ENCODE measurements around the gene TRPV4. TPM values are rescaled to one million over a fixed set of nuclear protein-coding genes. Genes with fewer than 3 reads are reported as not detected.

The TRPV4 gene
- polyA plus RNA-seq, 1 of the 3 experiments (the other 2 are of a cell fraction): 5.2 TPM

DNA sequence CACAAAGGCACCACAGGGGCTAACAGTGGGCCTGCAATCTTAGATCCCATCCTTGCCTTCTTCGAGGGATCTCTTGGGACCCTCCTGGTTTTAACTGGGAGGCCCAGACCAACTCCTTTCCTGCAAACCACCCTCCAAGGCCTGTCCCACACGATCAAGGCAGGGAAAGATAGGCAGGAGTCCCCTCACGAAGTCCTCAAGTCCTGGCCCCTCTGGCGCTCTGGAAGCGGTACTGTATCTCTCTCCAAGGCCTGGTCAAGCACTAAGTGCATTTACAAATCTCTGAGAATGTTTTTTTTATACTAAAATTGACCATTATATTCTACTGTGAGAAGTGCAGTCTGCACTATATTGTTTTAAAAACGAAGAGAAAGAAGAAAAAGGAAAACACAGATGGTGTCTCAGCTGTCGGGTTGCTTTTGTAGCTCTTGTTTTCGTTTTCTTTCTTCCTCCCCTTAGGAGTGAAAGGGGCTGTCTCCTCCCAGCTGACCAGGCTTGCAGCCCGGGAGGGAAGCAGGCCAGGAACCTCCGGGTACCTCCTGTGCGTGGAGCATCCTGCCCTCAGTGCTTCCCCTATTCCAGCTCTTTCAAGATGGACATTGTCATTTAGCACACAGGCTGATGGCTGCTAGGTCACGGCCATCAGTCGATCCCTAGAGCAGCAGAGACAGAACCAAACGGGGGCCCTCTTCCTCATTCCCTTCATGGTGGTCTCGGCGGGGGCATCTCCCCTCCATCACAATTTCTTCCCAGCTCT lies 62.9 kb downstream of the TRPV4 start:
- DNase-seq: peak; percentile 27
- H3K4me2 ChIP-seq: no peak overlapping the region
- TF ChIP-seq TCF12 (IDR thresholded peaks at IDR 0.05): no peak
- no peak for TF ChIP-seq RAD21 (IDR thresholded peaks at IDR 0.05; ENCODE audit: low read length)
- no peaks in the 10 kb centered on the region for H3K36me3 ChIP-seq (replicated peaks in 1 of 2; ENCODE audit: control insufficient read depth in 1 of 2, insufficient read depth in 2 of 2, low read length in 1 of 2)
- no peak overlapping the region for H3K4me3 ChIP-seq (ENCODE audit: low read depth in 2 of 2, low read length in 1 of 2)
- no peaks in the 10 kb centered on the region for H3K27me3 ChIP-seq (ENCODE audit: insufficient read depth)
- no peak overlapping the region; a peak in 1 of 4 replicates for H3K27ac ChIP-seq (ENCODE audit: low read depth in 2 of 2, low read length in 1 of 2)
- peaks cover 0 to 21% of the 10 kb centered on the region in 2 experiments; a peak in 1 of 4 replicates for H3K4me1 ChIP-seq (ENCODE audit: control insufficient read depth in 1 of 2, insufficient read depth in 2 of 2, low read depth in 1 of 2, low read length in 1 of 2)
- no peak overlapping the region for H3K9ac ChIP-seq
- WGBS (ENCODE audit: low lambda C conversion rate): 72% methylated on average over 16 of the region's 16 CpGs
- no peaks in the 10 kb centered on the region for H3K79me2 ChIP-seq (ENCODE audit: insufficient read depth)
- H3K9me3 ChIP-seq: no peaks in the 10 kb centered on the region
- ChIA-PET POLR2A (no interaction called here), CTCF (interaction anchor here (1.0 to 3.3 kb wide), 4 partner anchors 30 to 172 kb away, joined by 3 to 24 read pairs (median 4); no protein-coding TSS in a partner anchor)
- H4K20me1 ChIP-seq (ENCODE audit: insufficient read depth): no peaks in the 10 kb centered on the region
- H3K9me2 ChIP-seq: no peaks in the 10 kb centered on the region
- H3F3A ChIP-seq (replicated peaks; ENCODE audit: insufficient read depth): no peaks in the 10 kb centered on the region
- no peak overlapping the region for H2AFZ ChIP-seq (ENCODE audit: low read depth)

DNA sequence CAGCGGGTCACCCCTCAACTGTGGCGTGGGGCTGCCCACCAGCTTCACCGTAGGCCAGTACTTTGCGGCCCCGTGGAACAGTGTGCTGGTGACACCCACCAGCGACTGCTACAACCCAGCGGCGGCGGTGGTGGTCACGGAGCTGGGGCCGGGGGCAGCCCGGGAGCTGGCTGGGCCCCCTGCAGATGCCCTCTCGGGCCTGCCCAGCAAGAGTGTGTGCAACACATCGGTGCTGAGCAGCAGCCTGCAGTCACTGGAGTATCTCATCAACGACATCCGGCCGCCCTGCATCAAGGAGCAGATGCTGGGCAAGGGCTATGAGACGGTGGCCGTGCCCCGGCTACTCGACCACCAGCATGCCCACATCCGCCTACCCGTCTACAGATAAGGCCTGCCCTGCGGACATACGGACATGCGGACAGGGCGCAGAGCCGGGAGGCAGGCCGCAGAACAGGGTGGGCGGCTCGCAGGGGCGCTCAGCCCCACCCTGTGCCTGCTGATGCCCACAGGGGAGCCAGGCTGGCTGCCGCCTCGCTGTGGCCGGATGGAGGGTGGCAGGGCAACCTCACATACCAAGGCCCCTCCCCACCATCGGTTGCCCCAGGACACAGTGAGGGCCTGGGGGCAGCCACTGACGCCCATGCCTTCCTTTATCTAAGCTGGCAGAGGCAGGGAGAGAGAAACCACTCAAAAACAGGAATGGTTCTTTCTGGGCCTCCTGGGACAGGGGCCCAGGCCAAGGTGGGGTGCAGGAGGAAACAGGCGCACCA lies 64.1 kb downstream of the TRPV4 start:
- Histone ChIP-seq H3K4me1 (ENCODE audit: control insufficient read depth in 1 of 2, insufficient read depth in 2 of 2, low read depth in 1 of 2, low read length in 1 of 2) (peaks cover 0 to 23% of the 10 kb centered on the region in 2 experiments; a peak in 1 of 4 replicates), H3K9ac (no peak overlapping the region), H4K20me1 (ENCODE audit: insufficient read depth) (no peaks in the 10 kb centered on the region), H2AFZ (ENCODE audit: low read depth) (no peak overlapping the region), H3K4me3 (ENCODE audit: low read depth in 2 of 2, low read length in 1 of 2) (no peak overlapping the region), H3F3A (replicated peaks; ENCODE audit: insufficient read depth) (no peaks in the 10 kb centered on the region), H3K27me3 (ENCODE audit: insufficient read depth) (no peaks in the 10 kb centered on the region), H3K9me2 (no peaks in the 10 kb centered on the region), H3K4me2 (no peak overlapping the region), H3K79me2 (ENCODE audit: insufficient read depth) (no peaks in the 10 kb centered on the region), H3K36me3 (replicated peaks in 1 of 2; ENCODE audit: control insufficient read depth in 1 of 2, insufficient read depth in 2 of 2, low read length in 1 of 2) (no peaks in the 10 kb centered on the region), H3K9me3 (no peaks in the 10 kb centered on the region), H3K27ac (ENCODE audit: low read depth in 2 of 2, low read length in 1 of 2) (peak overlapping the region in 1 of 2 experiments; percentile 28; a peak in 1 of 4 replicates)
- CTCF ChIA-PET: interaction anchor here (0.6 to 1.6 kb wide), 3 partner anchors 17 to 46 kb away, joined by 3 to 5 read pairs (median 3); no protein-coding TSS in a partner anchor
- WGBS (ENCODE audit: low lambda C conversion rate): 86% methylated on average over 29 of the region's 38 CpGs
- POLR2A ChIA-PET: no interaction called here
- DNase-seq: peak; percentile 58
- TF ChIP-seq GATA2 (CRISPR knock-in tag; IDR thresholded peaks at IDR 0.05) (0 out of 2 replicates have a peak, but pooled peaks have one; percentile 10), FOXJ3 (CRISPR knock-in tag; IDR thresholded peaks at IDR 0.05) (no peak), CTCF (IDR thresholded peaks at IDR 0.05) (no peak)
